ENCODE results near the gene TGFBI. TPM values are rescaled to one million over a fixed set of nuclear protein-coding genes. Genes with fewer than 3 reads are reported as not detected.

TGFBI gene
- total RNA-seq, 1 experiment from 2014 or later, result 142 TPM

GRCh38 chr5:135990528-135991255 is 38.1 kb upstream of the TGFBI start:
- intact Hi-C loops (cut with micrococcal nuclease; ENCODE audit: unreplicated experiment), result no loop called here
- Mint-ChIP-seq H3K4me3 (ENCODE audit: unreplicated experiment) (no peak overlapping the region), H3K36me3 (ENCODE audit: insufficient read depth, unreplicated experiment) (no peaks in the 10 kb centered on the region), H3K27me3 (ENCODE audit: insufficient read depth, unreplicated experiment) (no peaks in the 10 kb centered on the region), H3K4me1 (ENCODE audit: low read depth, unreplicated experiment) (no peaks in the 10 kb centered on the region), H3K9me3 (ENCODE audit: unreplicated experiment) (no peaks in the 10 kb centered on the region), H3K27ac (ENCODE audit: unreplicated experiment) (no peak overlapping the region)
- BruUV-seq (replicated peaks), result no TSS peak
- H3K4me1 ChIP-seq, result no peaks in the 10 kb centered on the region
- H3K9me3 ChIP-seq, result no peaks in the 10 kb centered on the region
- no peaks in the 10 kb centered on the region for H3K36me3 ChIP-seq (ENCODE audit: control insufficient read depth, insufficient read depth, low read length)
- no peak for DNase-seq
- TF ChIP-seq CTCF (IDR thresholded peaks at IDR 0.05; ENCODE audit: insufficient read depth in 1 of 2, low read depth in 1 of 2, low read length in 1 of 2, severe bottlenecking in 1 of 2, unreplicated experiment in 1 of 2), result no peak
- ChIA-PET CTCF (interaction anchor here (1.1 kb wide), 1 partner anchor 437 kb away, joined by 3 read pairs; no protein-coding TSS in a partner anchor), POLR2A (no interaction called here)
- no peaks in the 10 kb centered on the region for H3K27me3 ChIP-seq (replicated peaks; ENCODE audit: control insufficient read depth, insufficient read depth, low read length)
- no peak overlapping the region for H3K4me3 ChIP-seq (ENCODE audit: low read depth, low read length)

GRCh38 chr5:135991429-135991828 is 37.4 kb upstream of the TGFBI start:
- Histone ChIP-seq H3K4me3 (ENCODE audit: low read depth, low read length) (no peak overlapping the region), H3K36me3 (ENCODE audit: control insufficient read depth, insufficient read depth, low read length) (no peaks in the 10 kb centered on the region), H3K9me3 (no peaks in the 10 kb centered on the region), H3K27me3 (replicated peaks; ENCODE audit: control insufficient read depth, insufficient read depth, low read length) (no peaks in the 10 kb centered on the region), H3K4me1 (no peaks in the 10 kb centered on the region)
- intact Hi-C loops (cut with micrococcal nuclease; ENCODE audit: unreplicated experiment), result no loop called here
- Mint-ChIP-seq H3K9me3 (ENCODE audit: unreplicated experiment) (no peaks in the 10 kb centered on the region), H3K36me3 (ENCODE audit: insufficient read depth, unreplicated experiment) (no peaks in the 10 kb centered on the region), H3K4me3 (ENCODE audit: unreplicated experiment) (no peak overlapping the region), H3K27me3 (ENCODE audit: insufficient read depth, unreplicated experiment) (no peaks in the 10 kb centered on the region), H3K27ac (ENCODE audit: unreplicated experiment) (no peak overlapping the region), H3K4me1 (ENCODE audit: low read depth, unreplicated experiment) (no peaks in the 10 kb centered on the region)
- CTCF ChIA-PET, result no interaction called here
- BruUV-seq (replicated peaks), result no TSS peak
- DNase-seq, result no peak
- no peak for TF ChIP-seq CTCF (IDR thresholded peaks at IDR 0.05; ENCODE audit: insufficient read depth in 1 of 2, low read depth in 1 of 2, low read length in 1 of 2, severe bottlenecking in 1 of 2, unreplicated experiment in 1 of 2)
- POLR2A ChIA-PET, result no interaction called here

- no TSS peak for BruUV-seq (replicated peaks)
- H3K9me3 ChIP-seq, result no peaks in the 10 kb centered on the region
- no peaks in the 10 kb centered on the region for H3K27me3 ChIP-seq (replicated peaks; ENCODE audit: control insufficient read depth, insufficient read depth, low read length)
- no peak for TF ChIP-seq CTCF (IDR thresholded peaks at IDR 0.05; ENCODE audit: insufficient read depth in 1 of 2, low read depth in 1 of 2, low read length in 1 of 2, severe bottlenecking in 1 of 2, unreplicated experiment in 1 of 2)
- no peaks in the 10 kb centered on the region for H3K4me1 ChIP-seq
- Mint-ChIP-seq H3K4me1 (ENCODE audit: low read depth, unreplicated experiment) (no peaks in the 10 kb centered on the region), H3K27me3 (ENCODE audit: insufficient read depth, unreplicated experiment) (no peaks in the 10 kb centered on the region), H3K4me3 (ENCODE audit: unreplicated experiment) (no peak overlapping the region), H3K36me3 (ENCODE audit: insufficient read depth, unreplicated experiment) (no peaks in the 10 kb centered on the region), H3K9me3 (ENCODE audit: unreplicated experiment) (no peaks in the 10 kb centered on the region), H3K27ac (ENCODE audit: unreplicated experiment) (no peak overlapping the region)
- no peak overlapping the region for H3K4me3 ChIP-seq (ENCODE audit: low read depth, low read length)
- CTCF ChIA-PET, result interaction anchor here (0.8 kb wide), 1 partner anchor 42 kb away, joined by 3 read pairs; no protein-coding TSS in a partner anchor
- no peaks in the 10 kb centered on the region for H3K36me3 ChIP-seq (ENCODE audit: control insufficient read depth, insufficient read depth, low read length)
- POLR2A ChIA-PET, result no interaction called here
- DNase-seq, result no peak
- intact Hi-C loops (cut with micrococcal nuclease; ENCODE audit: unreplicated experiment), result no loop called here
Measured at GRCh38 chr5:135993335-135993879, 35.4 kb upstream of the TGFBI start.
